ENCODE measurements around the gene SETD2. TPM values are rescaled to one million over a fixed set of nuclear protein-coding genes. Genes with fewer than 3 reads are reported as not detected.

Gene SETD2
- total and polyA plus RNA-seq, 4 donors, result 12.9 to 62.5 (median 33.5) TPM

DNA sequence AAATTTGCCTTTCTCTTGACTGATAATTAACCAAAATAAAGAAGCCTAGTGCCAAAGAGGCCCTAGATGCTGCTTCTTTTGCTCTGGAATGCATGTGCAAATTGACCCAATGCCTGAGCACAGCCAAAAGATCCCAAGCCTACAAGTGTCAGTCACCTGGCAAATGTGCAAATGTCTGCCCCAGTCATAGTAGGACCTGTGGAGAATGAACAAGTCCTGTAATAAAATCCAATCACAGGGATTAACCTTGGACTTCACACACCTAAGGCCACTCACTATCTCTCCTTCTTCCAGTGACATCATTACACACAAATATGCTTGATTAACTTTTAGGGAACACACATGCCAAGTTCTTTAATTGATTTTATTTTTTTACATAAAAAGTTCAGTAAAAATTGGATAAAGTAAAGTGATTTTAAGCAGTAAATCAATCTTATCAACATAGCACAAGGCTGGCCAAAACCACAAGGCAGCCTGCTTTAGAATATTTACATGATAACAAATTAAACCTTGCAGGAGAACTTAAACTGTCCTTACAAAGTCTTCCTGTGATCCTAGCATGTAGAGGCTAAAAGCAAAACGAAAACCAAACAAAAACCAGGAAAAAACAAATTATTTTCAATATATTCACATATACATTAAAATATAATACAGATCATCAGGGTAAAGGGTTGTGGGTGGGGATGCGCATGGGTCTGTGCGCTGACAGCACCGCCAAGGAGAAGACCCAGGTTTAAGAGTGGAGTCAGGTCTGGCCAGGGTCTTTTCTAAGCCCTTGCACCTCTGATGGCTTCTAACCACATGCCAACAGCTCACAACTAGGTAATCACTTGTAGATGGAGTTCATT is 147.6 kb downstream of the SETD2 start:
- H3K9me3 ChIP-seq (ENCODE audit: control insufficient read depth, low read length), result no peaks in the 10 kb centered on the region
- DNase-seq (no peak), ATAC-seq (ENCODE audit: low FRiP score) (no peak)
- no peaks in the 10 kb centered on the region for H3K27me3 ChIP-seq (ENCODE audit: control insufficient read depth in 1 of 2, insufficient read depth in 2 of 2, low read length in 1 of 2)
- H3K4me1 ChIP-seq (ENCODE audit: control insufficient read depth in 1 of 2, insufficient read depth in 2 of 2, low read length in 2 of 2), result peaks cover 0 to 2% of the 10 kb centered on the region in 2 donors
- WGBS, 2 donors, result 93 to 96% methylated on average over 4 of the region's 4 CpGs
- intact Hi-C loops (cut with DNase I), result no loop called here
- H3K36me3 ChIP-seq (ENCODE audit: control insufficient read depth in 1 of 2, insufficient read depth in 2 of 2, low read length in 1 of 2), result peaks cover 6 to 8% of the 10 kb centered on the region in 2 donors
- no peak overlapping the region for H3K27ac ChIP-seq (ENCODE audit: low read depth in 1 of 2, low read length in 2 of 2)
- no peak overlapping the region for H3K4me3 ChIP-seq (ENCODE audit: low read length in 2 of 2)

DNA sequence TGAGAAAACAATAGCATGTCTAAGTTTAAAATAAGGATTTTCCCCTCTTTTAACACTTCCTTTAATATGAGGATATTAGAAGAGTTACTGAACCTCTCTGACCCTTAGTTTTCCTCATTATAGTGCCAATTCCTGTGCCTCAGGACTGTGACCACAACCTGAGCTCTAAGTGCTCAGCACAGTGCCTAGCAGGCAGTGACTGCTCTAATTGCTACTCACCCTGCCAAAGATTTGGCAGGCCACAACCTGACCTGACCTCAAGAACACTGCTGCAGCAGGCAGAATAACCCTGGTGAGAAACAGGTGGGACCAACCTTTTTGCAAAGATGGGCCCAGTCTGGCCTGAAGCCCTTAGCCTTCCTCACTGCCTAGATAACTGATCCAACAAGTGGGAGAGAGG is 148.8 kb downstream of the SETD2 start:
- ATAC-seq (ENCODE audit: low FRiP score), result no peak
- H3K4me1 ChIP-seq (ENCODE audit: control insufficient read depth in 1 of 2, insufficient read depth in 2 of 2, low read length in 2 of 2), result peaks cover 0 to 2% of the 10 kb centered on the region in 2 donors
- no peak overlapping the region for H3K27ac ChIP-seq (ENCODE audit: low read depth in 1 of 2, low read length in 2 of 2)
- H3K27me3 ChIP-seq (ENCODE audit: control insufficient read depth in 1 of 2, insufficient read depth in 2 of 2, low read length in 1 of 2), result no peaks in the 10 kb centered on the region
- DNase-seq, result no peak
- H3K36me3 ChIP-seq (ENCODE audit: control insufficient read depth in 1 of 2, insufficient read depth in 2 of 2, low read length in 1 of 2), result peaks cover 6 to 8% of the 10 kb centered on the region in 2 donors
- H3K4me3 ChIP-seq (ENCODE audit: low read length in 2 of 2), result no peak overlapping the region
- H3K9me3 ChIP-seq (ENCODE audit: control insufficient read depth, low read length), result no peaks in the 10 kb centered on the region
- intact Hi-C loops (cut with DNase I), result no loop called here

DNA sequence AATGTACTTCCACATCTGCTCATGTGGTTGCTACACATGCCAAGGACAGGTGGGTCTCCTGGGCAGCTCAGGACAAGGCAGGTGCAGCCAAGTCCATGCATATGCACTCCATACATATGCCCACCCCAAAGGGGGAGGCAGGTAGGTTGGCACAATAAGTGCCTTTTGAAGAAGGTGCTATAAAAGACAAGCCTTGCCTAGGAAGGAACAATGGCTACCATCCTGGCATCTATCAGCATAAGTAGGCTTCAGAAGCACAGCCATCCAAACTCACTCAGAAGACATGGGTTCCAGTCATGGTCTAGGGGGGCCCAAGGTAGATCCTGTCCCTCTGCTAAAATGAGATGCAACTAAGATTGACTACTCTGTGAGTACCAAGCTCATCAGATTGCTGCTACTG is 149.9 kb downstream of the SETD2 start:
- H3K4me1 ChIP-seq (ENCODE audit: control insufficient read depth in 1 of 2, insufficient read depth in 2 of 2, low read length in 2 of 2), result no peaks in the 10 kb centered on the region
- no peak overlapping the region for H3K27ac ChIP-seq (ENCODE audit: low read depth in 1 of 2, low read length in 2 of 2)
- H3K27me3 ChIP-seq (ENCODE audit: control insufficient read depth in 1 of 2, insufficient read depth in 2 of 2, low read length in 1 of 2), result no peaks in the 10 kb centered on the region
- intact Hi-C loops (cut with DNase I), result no loop called here
- no peaks in the 10 kb centered on the region for H3K9me3 ChIP-seq (ENCODE audit: control insufficient read depth, low read length)
- peaks cover 5 to 6% of the 10 kb centered on the region in 2 donors for H3K36me3 ChIP-seq (ENCODE audit: control insufficient read depth in 1 of 2, insufficient read depth in 2 of 2, low read length in 1 of 2)
- H3K4me3 ChIP-seq (ENCODE audit: low read length in 2 of 2), result no peak overlapping the region
- no peak for ATAC-seq (ENCODE audit: low FRiP score)
- DNase-seq, result no peak

DNA sequence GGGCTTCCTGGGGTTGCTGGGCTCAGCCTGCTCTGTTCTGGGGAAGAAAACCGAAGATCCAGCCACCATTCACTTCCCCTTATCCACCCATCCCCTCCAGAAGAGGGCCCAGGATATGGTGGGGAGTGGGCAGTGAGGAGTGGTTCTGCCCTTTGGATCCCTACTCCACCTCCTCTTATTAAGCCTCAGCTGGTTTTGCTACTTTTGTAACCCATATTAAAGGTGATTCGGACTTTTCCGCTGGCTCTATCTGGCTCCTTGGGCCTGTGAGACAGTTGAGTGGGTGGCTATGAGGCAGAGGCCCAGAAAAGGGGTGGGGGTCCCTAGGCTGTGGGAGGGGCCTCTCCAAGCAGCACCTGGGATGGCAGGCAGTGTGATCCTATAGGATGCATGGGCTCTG is 150.7 kb downstream of the SETD2 start:
- Histone ChIP-seq H3K27ac (ENCODE audit: low read depth in 1 of 2, low read length in 2 of 2) (no peak overlapping the region), H3K4me1 (ENCODE audit: control insufficient read depth in 1 of 2, insufficient read depth in 2 of 2, low read length in 2 of 2) (no peaks in the 10 kb centered on the region), H3K36me3 (ENCODE audit: control insufficient read depth in 1 of 2, insufficient read depth in 2 of 2, low read length in 1 of 2) (peaks cover 5 to 6% of the 10 kb centered on the region in 2 donors), H3K9me3 (ENCODE audit: control insufficient read depth, low read length) (no peaks in the 10 kb centered on the region), H3K27me3 (ENCODE audit: control insufficient read depth in 1 of 2, insufficient read depth in 2 of 2, low read length in 1 of 2) (no peaks in the 10 kb centered on the region), H3K4me3 (ENCODE audit: low read length in 2 of 2) (no peak overlapping the region)
- WGBS, 2 donors, result 86 to 92% methylated on average over 3 of the region's 3 CpGs
- intact Hi-C loops (cut with DNase I), result no loop called here
- DNase-seq (no peak), ATAC-seq (ENCODE audit: low FRiP score) (no peak)

DNA sequence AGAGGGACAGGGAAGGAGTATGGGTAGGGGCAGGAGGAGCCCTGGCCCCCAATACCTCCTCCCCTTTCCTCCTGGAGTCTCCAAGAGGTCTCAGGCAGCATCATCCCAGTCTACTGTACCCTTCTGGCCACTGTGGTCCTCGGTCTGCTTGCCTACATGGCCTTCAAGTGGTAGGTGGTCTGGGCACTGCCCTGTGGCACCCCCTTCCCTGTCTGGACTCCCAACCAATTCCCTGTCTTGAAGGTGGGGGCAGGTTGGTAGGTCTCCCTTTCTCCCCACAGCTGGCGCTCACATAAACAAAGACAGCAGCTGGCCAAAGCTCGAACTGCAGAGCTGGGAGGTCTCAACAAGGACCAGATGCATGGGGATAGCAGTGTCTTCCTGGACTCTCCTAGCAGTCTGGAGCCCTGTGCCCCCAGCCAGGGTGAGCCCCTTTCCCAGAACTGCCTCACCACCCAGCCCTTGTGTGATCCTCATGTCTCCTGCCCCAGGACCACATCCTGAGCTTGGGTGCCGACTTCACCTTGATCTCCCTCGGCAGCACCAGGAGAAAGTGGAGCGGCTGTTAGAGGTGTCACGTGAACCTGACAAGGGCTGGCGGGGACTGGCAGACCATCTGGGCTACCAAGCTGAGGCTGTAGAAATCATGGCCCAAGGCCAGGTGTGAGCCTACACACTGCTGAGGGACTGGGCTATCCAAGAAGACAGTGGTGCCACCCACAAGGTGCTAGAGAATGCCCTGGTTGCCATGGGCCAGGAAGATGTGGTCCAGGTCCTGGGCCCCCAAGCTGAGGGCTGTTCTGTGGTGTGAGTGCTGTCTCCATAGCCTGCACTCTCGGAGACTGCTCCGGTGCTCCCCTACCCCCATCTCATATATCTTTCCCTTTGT is 151.3 kb downstream of the SETD2 start:
- Histone ChIP-seq H3K27me3 (ENCODE audit: control insufficient read depth in 1 of 2, insufficient read depth in 2 of 2, low read length in 1 of 2) (no peaks in the 10 kb centered on the region), H3K9me3 (ENCODE audit: control insufficient read depth, low read length) (no peaks in the 10 kb centered on the region), H3K4me3 (ENCODE audit: low read length in 2 of 2) (no peak overlapping the region), H3K4me1 (ENCODE audit: control insufficient read depth in 1 of 2, insufficient read depth in 2 of 2, low read length in 2 of 2) (no peaks in the 10 kb centered on the region), H3K27ac (ENCODE audit: low read depth in 1 of 2, low read length in 2 of 2) (no peak overlapping the region), H3K36me3 (ENCODE audit: control insufficient read depth in 1 of 2, insufficient read depth in 2 of 2, low read length in 1 of 2) (peaks cover 5% of the 10 kb centered on the region in 2 donors)
- intact Hi-C loops (cut with DNase I), result no loop called here
- 84 to 88% methylated on average over 10 of the region's 10 CpGs for WGBS, 2 donors
- DNase-seq (peak in 1 of 2 donors; percentile 55), ATAC-seq (ENCODE audit: low FRiP score) (no peak)

DNA sequence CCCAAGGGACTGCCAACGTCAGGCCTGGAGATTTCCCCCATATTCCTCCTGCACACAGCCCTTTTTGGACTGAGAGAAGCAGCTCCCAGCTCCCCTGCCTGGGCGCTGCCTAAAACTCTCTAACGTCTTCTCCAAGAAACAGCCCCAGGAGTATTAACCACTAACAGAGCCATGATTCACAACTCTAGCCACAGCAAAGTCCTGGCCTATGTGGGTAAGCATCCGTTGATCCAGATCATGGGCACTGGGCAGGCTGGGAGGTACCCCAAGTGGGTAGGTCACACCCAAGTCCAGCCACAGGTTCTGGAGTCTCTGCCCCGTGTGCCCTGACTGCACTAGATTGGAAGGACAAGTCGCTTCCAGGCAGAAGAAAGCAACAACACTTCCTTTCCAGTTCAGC is 152.5 kb downstream of the SETD2 start:
- DNase-seq, result peak in 1 of 2 donors; percentile 60
- no peak for ATAC-seq (ENCODE audit: low FRiP score)

DNA sequence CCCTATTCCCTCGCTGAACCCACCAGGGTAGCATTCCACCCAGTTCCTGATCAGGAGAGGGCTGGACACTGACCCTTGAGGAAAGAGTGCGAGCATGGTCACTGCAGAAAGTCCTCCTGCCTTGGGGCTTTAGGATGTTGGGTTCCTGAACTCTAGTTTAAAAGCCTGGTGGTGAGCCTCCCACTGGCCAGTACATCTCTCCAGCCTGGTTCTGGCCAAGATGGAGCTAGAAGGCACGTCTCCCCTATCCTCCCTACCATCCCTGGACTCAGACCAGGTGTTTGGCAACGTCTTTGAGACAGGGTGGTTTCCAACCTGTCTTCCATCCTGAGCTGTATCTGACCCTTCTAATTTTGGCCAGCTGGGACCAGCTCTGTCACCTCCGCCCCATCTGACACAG is 153.0 kb downstream of the SETD2 start:
- Histone ChIP-seq H3K27ac (ENCODE audit: low read depth in 1 of 2, low read length in 2 of 2) (no peak overlapping the region), H3K4me1 (ENCODE audit: control insufficient read depth in 1 of 2, insufficient read depth in 2 of 2, low read length in 2 of 2) (no peaks in the 10 kb centered on the region), H3K27me3 (ENCODE audit: control insufficient read depth in 1 of 2, insufficient read depth in 2 of 2, low read length in 1 of 2) (no peaks in the 10 kb centered on the region), H3K4me3 (ENCODE audit: low read length in 2 of 2) (no peak overlapping the region), H3K9me3 (ENCODE audit: control insufficient read depth, low read length) (no peaks in the 10 kb centered on the region), H3K36me3 (ENCODE audit: control insufficient read depth in 1 of 2, insufficient read depth in 2 of 2, low read length in 1 of 2) (peaks cover 0 to 2% of the 10 kb centered on the region in 2 donors)
- no peak for ATAC-seq (ENCODE audit: low FRiP score)
- intact Hi-C loops (cut with DNase I), result no loop called here
- DNase-seq, result no peak
- WGBS, 2 donors, result 87 to 89% methylated on average over 5 of the region's 5 CpGs

More for the DNA sequence above, 152.5 kb downstream of the SETD2 start:
- Histone ChIP-seq H3K27ac (ENCODE audit: low read depth in 1 of 2, low read length in 2 of 2) (no peak overlapping the region), H3K36me3 (ENCODE audit: control insufficient read depth in 1 of 2, insufficient read depth in 2 of 2, low read length in 1 of 2) (peaks cover 0 to 2% of the 10 kb centered on the region in 2 donors), H3K4me1 (ENCODE audit: control insufficient read depth in 1 of 2, insufficient read depth in 2 of 2, low read length in 2 of 2) (no peaks in the 10 kb centered on the region), H3K9me3 (ENCODE audit: control insufficient read depth, low read length) (no peaks in the 10 kb centered on the region), H3K27me3 (ENCODE audit: control insufficient read depth in 1 of 2, insufficient read depth in 2 of 2, low read length in 1 of 2) (no peaks in the 10 kb centered on the region), H3K4me3 (ENCODE audit: low read length in 2 of 2) (no peak overlapping the region)
- intact Hi-C loops (cut with DNase I), result no loop called here
- 72 to 77% methylated on average over 6 of the region's 6 CpGs for WGBS, 2 donors

DNA sequence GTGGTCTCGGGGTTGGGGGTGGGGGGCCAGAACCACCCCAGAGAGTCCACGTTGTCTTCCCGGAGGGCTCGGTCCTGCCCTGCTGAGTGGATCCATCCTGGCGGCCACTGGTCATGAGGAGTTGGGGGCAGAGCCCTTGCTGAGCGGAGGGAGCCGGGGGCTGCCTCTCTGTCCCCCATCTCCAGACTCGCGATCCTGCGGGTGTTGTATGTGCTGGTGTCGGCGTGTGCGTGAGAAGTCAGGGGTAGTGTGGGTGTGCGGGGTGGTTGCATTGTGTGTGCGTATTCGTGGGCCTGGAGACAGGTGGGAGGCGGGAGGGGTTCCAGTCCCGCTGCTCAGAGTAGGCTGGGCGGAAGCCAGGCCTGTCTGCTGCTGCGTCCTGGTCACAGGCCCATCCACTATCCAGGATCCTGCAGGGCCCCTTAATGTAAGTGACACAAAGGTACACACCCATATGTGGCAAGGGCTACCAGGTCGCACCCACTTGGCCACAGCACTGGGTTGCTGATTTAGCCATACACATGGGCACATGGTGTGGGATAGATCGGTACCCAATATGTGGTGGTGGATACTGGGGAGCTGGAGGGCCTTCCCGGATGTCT is 153.7 kb downstream of the SETD2 start:
- WGBS, 2 donors, result 73 to 75% methylated on average over 23 of the region's 23 CpGs
- H3K9me3 ChIP-seq (ENCODE audit: control insufficient read depth, low read length), result no peaks in the 10 kb centered on the region
- no peak for ATAC-seq (ENCODE audit: low FRiP score)
- H3K4me3 ChIP-seq (ENCODE audit: low read length in 2 of 2), result no peak overlapping the region
- H3K27ac ChIP-seq (ENCODE audit: low read depth in 1 of 2, low read length in 2 of 2), result peak overlapping the region in 1 of 2 donors; percentile 83
- peaks cover 0 to 1% of the 10 kb centered on the region in 2 donors for H3K36me3 ChIP-seq (ENCODE audit: control insufficient read depth in 1 of 2, insufficient read depth in 2 of 2, low read length in 1 of 2)
- no peaks in the 10 kb centered on the region for H3K27me3 ChIP-seq (ENCODE audit: control insufficient read depth in 1 of 2, insufficient read depth in 2 of 2, low read length in 1 of 2)
- intact Hi-C loops (cut with DNase I), result no loop called here
- no peaks in the 10 kb centered on the region for H3K4me1 ChIP-seq (ENCODE audit: control insufficient read depth in 1 of 2, insufficient read depth in 2 of 2, low read length in 2 of 2)
- DNase-seq, result no peak

Data from aorta (tissue), 5 donors.